HT1080 (cell line): ENCODE measurements around the gene OVCA2. TPM values are rescaled to one million over a fixed set of nuclear protein-coding genes. Genes with fewer than 3 reads are reported as not detected.

ENCODE experiments used
- DNase-seq: peaks from one replicate; pipeline ENCODE4 v3.0.0-alpha.2; 2015; ENCODE audit warnings: low read depth
- small RNA-seq: library from RNA; depleted of rRNA; stranded (forward); fragments of <200 nt; gene quantifications from one replicate; pipeline ENCODE3, GENCODE V24; 2014
- total RNA-seq: library from RNA; depleted of rRNA; stranded (reverse); fragments of >200 nt; shearing (Covaris generic); gene quantifications from 2 replicates; pipeline ENCODE4 v1.2.3, GENCODE V29; 2014; rRNA removed

OVCA2 gene
- total RNA-seq, 1 experiment from 2014 or later, result 44.3 TPM

- no peak for DNase-seq
Measured at GRCh38 chr17:2084766-2085647, 43.2 kb downstream of the OVCA2 start.

GRCh38 chr17:2085648-2085949, 43.8 kb downstream of the OVCA2 start:
- DNase-seq, result no peak

- no peak for DNase-seq
Measured at GRCh38 chr17:2086306-2086705, 44.5 kb downstream of the OVCA2 start.

- DNase-seq, result peak; percentile 47
Measured at GRCh38 chr17:2087597-2088211, 45.9 kb downstream of the OVCA2 start.

- DNase-seq, result no peak
Measured at GRCh38 chr17:2089021-2089422, 47.2 kb downstream of the OVCA2 start.

GRCh38 chr17:2090210-2090641, 48.4 kb downstream of the OVCA2 start:
- no peak for DNase-seq

- DNase-seq, result peak; percentile 95
Measured at GRCh38 chr17:2090804-2091534, 49.1 kb downstream of the OVCA2 start.

- no peak for DNase-seq
Measured at GRCh38 chr17:2092253-2092652, 50.4 kb downstream of the OVCA2 start.

Small RNA genes within 50 kb of the gene (small RNA-seq; reads per million reads assigned to genes)
- gene AC090617.9, result not detected
- 0.43 reads per million, percentile 49 among the genes with 10 or more reads in this experiment for gene MIR132
- 0.16 reads per million for gene MIR212
- not detected for gene OVCA2

Other genes starting within 250 kb of the OVCA2 start
- 10.7 and 13.0 TPM in 2 replicates for gene SMYD4, start 212.1 kb upstream of the OVCA2 start, total RNA-seq
- gene RPA1, start 212.0 kb upstream of the OVCA2 start, total RNA-seq, result 30.1 and 59.9 TPM in 2 replicates
- gene RTN4RL1, start 16.7 kb upstream of the OVCA2 start, total RNA-seq, result 4.3 and 5.6 TPM in 2 replicates
- gene DPH1, start 11.9 kb upstream of the OVCA2 start, total RNA-seq, result 44.7 and 53.9 TPM in 2 replicates
- gene HIC1, start 13.1 kb downstream of the OVCA2 start, total RNA-seq, result 0.53 and 0.79 TPM in 2 replicates